KMS-11 (cell line): ENCODE results near the gene PCYT1A.
A peak's percentile ranks its signal among the peaks of the same experiment; 100 is the strongest.

ENCODE experiments used
- H2AFZ ChIP-seq: fragments of 200-600 bp; sonication (generic); 2 replicates; pipeline ENCODE4 v1.6.1; 2016; ENCODE audit warnings: antibody characterized with exemption, mixed run types, low read depth
- H3K27ac ChIP-seq: fragments of 200-600 bp; sonication (generic); 2 replicates; pipeline ENCODE4 v1.6.1; 2016; ENCODE audit warnings: mild to moderate bottlenecking, mixed run types
- H3K27me3 ChIP-seq: fragments of 200-600 bp; sonication (generic); 2 replicates; pipeline ENCODE4 v1.6.1; 2017; ENCODE audit warnings: mild to moderate bottlenecking, low read depth, mixed run types, moderate library complexity; ENCODE audit not compliant: insufficient read depth
- H3K36me3 ChIP-seq: fragments of 200-600 bp; sonication (generic); 2 replicates; pipeline ENCODE4 v1.6.1; 2017; ENCODE audit warnings: mild to moderate bottlenecking, mixed run types; ENCODE audit not compliant: insufficient read depth
- H3K4me1 ChIP-seq: fragments of 200-600 bp; sonication (generic); 2 replicates; pipeline ENCODE4 v1.6.1; 2016; ENCODE audit warnings: mild to moderate bottlenecking, low read depth, mixed run types; ENCODE audit not compliant: poor library complexity, severe bottlenecking
- H3K4me2 ChIP-seq: fragments of 200-600 bp; sonication (generic); 2 replicates; pipeline ENCODE4 v1.7.0; 2016; ENCODE audit warnings: mild to moderate bottlenecking, mixed run types
- H3K4me3 ChIP-seq: fragments of 200-600 bp; sonication (generic); IDR thresholded peaks from 2 replicates; pipeline ENCODE4 v1.6.1; 2017; ENCODE audit warnings: low read depth, low read length, mixed read lengths; ENCODE audit not compliant: insufficient read depth
- H3K79me2 ChIP-seq: fragments of 200-600 bp; sonication (generic); 2 replicates; pipeline ENCODE4 v1.6.1; 2016; ENCODE audit warnings: low read depth, mixed run types; ENCODE audit not compliant: insufficient read depth
- H3K9ac ChIP-seq: fragments of 200-600 bp; sonication (generic); 2 replicates; pipeline ENCODE4 v1.6.1; 2016; ENCODE audit warnings: mild to moderate bottlenecking, mixed run types
- H4K20me1 ChIP-seq: fragments of 200-600 bp; sonication (generic); 2 replicates; pipeline ENCODE4 v1.6.1; 2016; ENCODE audit warnings: mild to moderate bottlenecking, mixed run types; ENCODE audit not compliant: insufficient read depth
- TF ChIP-seq, protein P1 (sequence below): fragments of 200-600 bp; sonication (generic); conservative IDR thresholded peaks from 2 replicates; pipeline ENCODE4 v1.6.1; 2017; ENCODE audit warnings: low read depth, mild to moderate bottlenecking, antibody characterized with exemption, low read length, moderate library complexity, mixed read lengths

Gene PCYT1A

GRCh38 chr3:196292286-196292923, 4.9 kb upstream of the PCYT1A start:
- TF ChIP-seq, protein P1, sequence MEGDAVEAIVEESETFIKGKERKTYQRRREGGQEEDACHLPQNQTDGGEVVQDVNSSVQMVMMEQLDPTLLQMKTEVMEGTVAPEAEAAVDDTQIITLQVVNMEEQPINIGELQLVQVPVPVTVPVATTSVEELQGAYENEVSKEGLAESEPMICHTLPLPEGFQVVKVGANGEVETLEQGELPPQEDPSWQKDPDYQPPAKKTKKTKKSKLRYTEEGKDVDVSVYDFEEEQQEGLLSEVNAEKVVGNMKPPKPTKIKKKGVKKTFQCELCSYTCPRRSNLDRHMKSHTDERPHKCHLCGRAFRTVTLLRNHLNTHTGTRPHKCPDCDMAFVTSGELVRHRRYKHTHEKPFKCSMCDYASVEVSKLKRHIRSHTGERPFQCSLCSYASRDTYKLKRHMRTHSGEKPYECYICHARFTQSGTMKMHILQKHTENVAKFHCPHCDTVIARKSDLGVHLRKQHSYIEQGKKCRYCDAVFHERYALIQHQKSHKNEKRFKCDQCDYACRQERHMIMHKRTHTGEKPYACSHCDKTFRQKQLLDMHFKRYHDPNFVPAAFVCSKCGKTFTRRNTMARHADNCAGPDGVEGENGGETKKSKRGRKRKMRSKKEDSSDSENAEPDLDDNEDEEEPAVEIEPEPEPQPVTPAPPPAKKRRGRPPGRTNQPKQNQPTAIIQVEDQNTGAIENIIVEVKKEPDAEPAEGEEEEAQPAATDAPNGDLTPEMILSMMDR: no peak
- H3K4me1 ChIP-seq: peaks cover 4% of the 10 kb centered on the region
- H3K27ac ChIP-seq: no peak overlapping the region
- H3K9ac ChIP-seq: no peak overlapping the region
- no peaks in the 10 kb centered on the region for H4K20me1 ChIP-seq
- H2AFZ ChIP-seq: no peak overlapping the region
- H3K36me3 ChIP-seq: no peaks in the 10 kb centered on the region
- H3K4me2 ChIP-seq: no peak overlapping the region
- H3K27me3 ChIP-seq: no peaks in the 10 kb centered on the region
- H3K79me2 ChIP-seq: peaks cover under 1% of the 10 kb centered on the region; the same call in 1 of the 2 replicates
- no peak overlapping the region for H3K4me3 ChIP-seq

DNA sequence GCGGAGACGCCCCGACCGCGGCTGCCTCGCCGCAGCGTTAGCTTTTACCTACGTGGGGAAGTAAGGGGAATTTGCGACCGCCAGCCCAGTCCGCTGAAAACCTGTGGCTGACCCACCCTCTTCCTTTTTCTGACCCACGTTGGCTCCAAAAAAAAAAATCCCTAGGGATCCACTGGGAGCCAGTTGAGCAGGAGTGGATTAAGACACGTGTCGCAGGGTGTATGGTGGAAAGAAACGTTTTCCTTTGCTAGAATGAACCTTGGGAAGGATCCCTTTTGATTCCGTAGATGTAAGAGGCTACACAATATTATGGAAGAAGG, 575 bp upstream of the PCYT1A start:
- Histone ChIP-seq H2AFZ (peak overlapping the region; percentile 85), H3K4me3 (peak overlapping the region; percentile 91), H3K79me2 (peaks cover 32% of the 10 kb centered on the region), H3K36me3 (no peaks in the 10 kb centered on the region), H3K4me2 (peak overlapping the region; percentile 78), H4K20me1 (no peaks in the 10 kb centered on the region), H3K27ac (peak overlapping the region; percentile 76), H3K4me1 (peaks cover 17% of the 10 kb centered on the region), H3K9ac (peak overlapping the region; percentile 93), H3K27me3 (no peaks in the 10 kb centered on the region)
- TF ChIP-seq, protein P1: no peak

DNA sequence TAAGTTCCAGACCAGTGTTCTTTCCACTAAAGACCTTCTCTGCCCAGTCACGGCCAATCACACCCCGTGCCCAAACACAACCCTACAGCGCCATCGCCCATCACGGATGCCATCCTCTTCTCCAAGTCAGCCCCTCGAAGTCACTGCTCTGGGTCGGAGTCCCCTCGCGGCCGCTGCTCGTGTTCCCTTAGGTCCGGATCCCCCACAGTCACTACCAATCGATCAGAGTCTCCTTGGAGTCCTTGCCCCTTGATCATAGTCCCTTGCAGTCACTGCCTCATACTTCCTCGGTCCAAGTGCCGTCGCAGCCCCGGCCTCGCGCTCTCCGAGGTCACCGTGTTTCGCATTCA, 461 bp downstream of the PCYT1A start:
- Histone ChIP-seq H3K4me1 (peaks cover 17% of the 10 kb centered on the region), H3K27ac (peak overlapping the region; percentile 76), H3K27me3 (no peaks in the 10 kb centered on the region), H3K79me2 (peaks cover 34% of the 10 kb centered on the region), H3K36me3 (no peaks in the 10 kb centered on the region), H3K9ac (peak overlapping the region; percentile 93; the same call in 1 of the 2 replicates), H3K4me3 (no peak overlapping the region), H4K20me1 (no peaks in the 10 kb centered on the region), H3K4me2 (peak overlapping the region; percentile 66), H2AFZ (peak overlapping the region; percentile 85)
- TF ChIP-seq, protein P1: no peak

DNA sequence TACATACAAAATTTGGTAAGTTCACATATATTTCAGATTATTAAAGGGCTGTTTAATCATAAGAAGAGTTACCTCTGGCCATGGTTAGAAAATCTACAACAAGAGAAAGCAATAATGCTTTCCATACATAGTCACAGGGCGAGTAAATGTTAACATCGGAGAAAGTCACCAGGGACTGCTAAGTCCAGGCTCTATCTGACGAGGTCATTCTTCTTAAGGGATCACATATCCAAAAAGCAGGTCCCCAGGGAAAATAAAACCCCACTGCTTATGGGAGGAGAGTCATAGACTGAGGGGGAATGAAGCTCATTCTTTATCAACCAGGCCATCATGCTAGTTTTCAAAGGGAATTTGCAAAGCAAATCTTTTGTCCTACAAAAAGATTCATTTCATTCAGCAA, 3.1 kb downstream of the PCYT1A start:
- no peak overlapping the region for H2AFZ ChIP-seq
- H3K4me1 ChIP-seq: peaks cover 40% of the 10 kb centered on the region
- H3K4me3 ChIP-seq: no peak overlapping the region
- no peak overlapping the region for H3K27ac ChIP-seq
- no peak overlapping the region for H3K9ac ChIP-seq
- TF ChIP-seq, protein P1: no peak
- H3K79me2 ChIP-seq: peaks cover 51% of the 10 kb centered on the region
- no peaks in the 10 kb centered on the region for H4K20me1 ChIP-seq
- no peaks in the 10 kb centered on the region for H3K27me3 ChIP-seq
- no peaks in the 10 kb centered on the region for H3K36me3 ChIP-seq
- no peak overlapping the region for H3K4me2 ChIP-seq
